HL-60 (cell line): Measurements from ENCODE around the gene ACCSL.

Source experiments
- DNase-seq, 2 experiments: peaks; one replicate each; pipeline ENCODE4 v3.0.0-alpha.2; 2010 to 2020; ENCODE audit warnings: low read depth in 1 of 2, low spot score in 1 of 2
- H3K27ac ChIP-seq: fragments of 250-450 bp; sonication (Bioruptor Pico); replicated peaks from 2 replicates; pipeline ENCODE4 v1.5.1; 2020; ENCODE audit warnings: mild to moderate bottlenecking, moderate library complexity
- H3K27me3 ChIP-seq: fragments of 250-450 bp; sonication (Bioruptor Pico); 2 replicates; pipeline ENCODE4 v1.5.1; 2021; ENCODE audit warnings: mild to moderate bottlenecking, moderate library complexity; ENCODE audit not compliant: insufficient read depth, poor library complexity, severe bottlenecking
- H3K4me3 ChIP-seq: replicated peaks from 2 replicates; pipeline ENCODE4 v1.5.1; 2011; ENCODE audit warnings: mild to moderate bottlenecking, control low read depth, low read length; ENCODE audit not compliant: insufficient read depth
- GABPA ChIP-seq: IDR thresholded peaks from 2 replicates; pipeline ENCODE4 v1.6.1; 2012; ENCODE audit warnings: low read depth
- POLR2AphosphoS5 ChIP-seq: IDR thresholded peaks from 2 replicates; pipeline ENCODE4 v1.6.1; 2012; ENCODE audit warnings: low read depth
- SPI1 ChIP-seq: IDR thresholded peaks from 2 replicates; pipeline ENCODE4 v1.6.1; 2012; ENCODE audit warnings: low read depth, mild to moderate bottlenecking, borderline replicate concordance
- TF ChIP-seq, protein P1 (sequence below): IDR thresholded peaks from one replicate; pipeline ENCODE4 v1.5.1; 2011; ENCODE audit warnings: low read length, control low read depth, inconsistent platforms; ENCODE audit not compliant: insufficient read depth
- TF ChIP-seq, protein P2 (sequence below): IDR thresholded peaks from 2 replicates; pipeline ENCODE4 v1.6.1; 2012; ENCODE audit warnings: low read depth; ENCODE audit not compliant: insufficient replicate concordance

Gene ACCSL

DNA sequence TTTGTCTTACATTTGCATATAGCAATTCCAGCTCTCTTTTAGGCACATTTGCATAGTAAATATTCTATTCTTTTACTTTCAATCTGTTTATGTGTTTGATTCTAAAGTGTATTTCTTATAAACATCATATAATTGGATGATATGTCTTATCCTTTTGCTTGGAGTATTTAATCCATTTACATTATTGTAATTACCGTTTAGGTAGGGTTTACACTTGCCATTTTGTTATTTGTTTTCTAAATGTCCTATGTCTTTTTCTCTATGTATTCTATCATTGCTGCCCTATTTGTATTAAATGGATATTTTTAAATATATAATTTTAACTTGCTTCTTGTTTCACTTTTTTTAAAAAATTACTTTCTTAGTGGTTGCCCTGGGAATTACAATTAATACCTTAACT lies 22.8 kb upstream of the ACCSL start:
- no peaks in the 10 kb centered on the region for H3K27me3 ChIP-seq
- TF ChIP-seq GABPA (no peak), SPI1 (no peak), POLR2AphosphoS5 (no peak)
- TF ChIP-seq, protein P1, sequence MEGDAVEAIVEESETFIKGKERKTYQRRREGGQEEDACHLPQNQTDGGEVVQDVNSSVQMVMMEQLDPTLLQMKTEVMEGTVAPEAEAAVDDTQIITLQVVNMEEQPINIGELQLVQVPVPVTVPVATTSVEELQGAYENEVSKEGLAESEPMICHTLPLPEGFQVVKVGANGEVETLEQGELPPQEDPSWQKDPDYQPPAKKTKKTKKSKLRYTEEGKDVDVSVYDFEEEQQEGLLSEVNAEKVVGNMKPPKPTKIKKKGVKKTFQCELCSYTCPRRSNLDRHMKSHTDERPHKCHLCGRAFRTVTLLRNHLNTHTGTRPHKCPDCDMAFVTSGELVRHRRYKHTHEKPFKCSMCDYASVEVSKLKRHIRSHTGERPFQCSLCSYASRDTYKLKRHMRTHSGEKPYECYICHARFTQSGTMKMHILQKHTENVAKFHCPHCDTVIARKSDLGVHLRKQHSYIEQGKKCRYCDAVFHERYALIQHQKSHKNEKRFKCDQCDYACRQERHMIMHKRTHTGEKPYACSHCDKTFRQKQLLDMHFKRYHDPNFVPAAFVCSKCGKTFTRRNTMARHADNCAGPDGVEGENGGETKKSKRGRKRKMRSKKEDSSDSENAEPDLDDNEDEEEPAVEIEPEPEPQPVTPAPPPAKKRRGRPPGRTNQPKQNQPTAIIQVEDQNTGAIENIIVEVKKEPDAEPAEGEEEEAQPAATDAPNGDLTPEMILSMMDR, result no peak
- TF ChIP-seq, protein P2, sequence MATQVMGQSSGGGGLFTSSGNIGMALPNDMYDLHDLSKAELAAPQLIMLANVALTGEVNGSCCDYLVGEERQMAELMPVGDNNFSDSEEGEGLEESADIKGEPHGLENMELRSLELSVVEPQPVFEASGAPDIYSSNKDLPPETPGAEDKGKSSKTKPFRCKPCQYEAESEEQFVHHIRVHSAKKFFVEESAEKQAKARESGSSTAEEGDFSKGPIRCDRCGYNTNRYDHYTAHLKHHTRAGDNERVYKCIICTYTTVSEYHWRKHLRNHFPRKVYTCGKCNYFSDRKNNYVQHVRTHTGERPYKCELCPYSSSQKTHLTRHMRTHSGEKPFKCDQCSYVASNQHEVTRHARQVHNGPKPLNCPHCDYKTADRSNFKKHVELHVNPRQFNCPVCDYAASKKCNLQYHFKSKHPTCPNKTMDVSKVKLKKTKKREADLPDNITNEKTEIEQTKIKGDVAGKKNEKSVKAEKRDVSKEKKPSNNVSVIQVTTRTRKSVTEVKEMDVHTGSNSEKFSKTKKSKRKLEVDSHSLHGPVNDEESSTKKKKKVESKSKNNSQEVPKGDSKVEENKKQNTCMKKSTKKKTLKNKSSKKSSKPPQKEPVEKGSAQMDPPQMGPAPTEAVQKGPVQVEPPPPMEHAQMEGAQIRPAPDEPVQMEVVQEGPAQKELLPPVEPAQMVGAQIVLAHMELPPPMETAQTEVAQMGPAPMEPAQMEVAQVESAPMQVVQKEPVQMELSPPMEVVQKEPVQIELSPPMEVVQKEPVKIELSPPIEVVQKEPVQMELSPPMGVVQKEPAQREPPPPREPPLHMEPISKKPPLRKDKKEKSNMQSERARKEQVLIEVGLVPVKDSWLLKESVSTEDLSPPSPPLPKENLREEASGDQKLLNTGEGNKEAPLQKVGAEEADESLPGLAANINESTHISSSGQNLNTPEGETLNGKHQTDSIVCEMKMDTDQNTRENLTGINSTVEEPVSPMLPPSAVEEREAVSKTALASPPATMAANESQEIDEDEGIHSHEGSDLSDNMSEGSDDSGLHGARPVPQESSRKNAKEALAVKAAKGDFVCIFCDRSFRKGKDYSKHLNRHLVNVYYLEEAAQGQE, result no peak
- no peak overlapping the region for H3K4me3 ChIP-seq
- DNase-seq, result no peak
- no peak overlapping the region for H3K27ac ChIP-seq

DNA sequence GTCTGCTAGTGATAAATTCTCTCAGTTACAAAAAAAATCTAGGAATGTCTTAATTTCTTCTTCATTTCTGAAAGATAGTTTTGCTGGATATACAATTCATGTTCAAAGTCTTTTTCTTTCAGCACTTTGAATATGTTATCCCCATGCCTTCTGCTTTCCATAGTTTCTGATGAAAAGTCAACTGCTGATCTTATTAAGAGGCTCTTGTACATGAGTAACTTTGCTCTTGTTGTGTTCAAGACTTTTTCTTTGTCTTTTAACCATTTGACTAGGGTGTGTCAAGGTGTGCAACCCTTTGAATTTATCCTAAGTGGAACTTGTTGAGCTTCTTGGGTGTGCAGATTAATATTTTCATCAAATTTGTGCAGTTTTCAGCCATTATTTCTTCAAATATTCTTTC lies 22.1 kb upstream of the ACCSL start:
- no peak overlapping the region for H3K27ac ChIP-seq
- no peaks in the 10 kb centered on the region for H3K27me3 ChIP-seq
- no peak for DNase-seq
- H3K4me3 ChIP-seq, result no peak overlapping the region
- TF ChIP-seq, protein P2, result no peak
- TF ChIP-seq SPI1, result no peak
- TF ChIP-seq, protein P1, result no peak
- no peak for TF ChIP-seq GABPA
- TF ChIP-seq POLR2AphosphoS5, result no peak

DNA sequence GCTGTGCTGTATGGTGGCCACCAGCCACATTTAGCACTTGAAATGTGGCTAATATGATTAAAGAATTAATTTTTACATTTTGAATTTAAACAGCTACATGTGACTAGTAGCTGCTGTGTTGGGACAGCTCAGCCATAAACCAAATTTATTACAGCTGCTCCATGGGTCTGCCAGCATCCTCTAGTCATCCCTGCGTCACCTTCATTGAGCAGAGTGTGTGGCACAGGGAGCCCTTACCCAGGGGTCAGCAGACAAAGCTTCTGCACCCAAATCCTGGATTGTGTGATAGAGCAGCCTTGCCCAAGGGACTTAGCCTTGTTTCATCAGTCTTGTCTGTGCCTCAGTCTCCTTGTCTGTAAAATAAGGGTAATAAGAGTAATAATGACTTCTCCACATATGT lies 19.4 kb upstream of the ACCSL start:
- no peak overlapping the region for H3K27ac ChIP-seq
- TF ChIP-seq POLR2AphosphoS5 (no peak), SPI1 (no peak), GABPA (no peak)
- TF ChIP-seq, protein P2, result no peak
- TF ChIP-seq, protein P1, result no peak
- H3K27me3 ChIP-seq, result no peaks in the 10 kb centered on the region
- no peak for DNase-seq
- H3K4me3 ChIP-seq, result no peak overlapping the region
